HG03565 (cell line): ENCODE results near the gene RBM27.
A peak's percentile ranks its signal among the peaks of the same experiment; 100 is the strongest.
"Not testable (repeated sequence)": the region's sequence is repeated elsewhere in the genome, so short reads cannot be mapped to it uniquely, and the experiment has no call there.

Experiments used
- ATAC-seq: cut with Tn5 transposase; IDR thresholded peaks from one replicate; pipeline ENCODE4 v1.9.1; 2021; ENCODE audit warnings: mild to moderate bottlenecking, moderate library complexity; ENCODE audit not compliant: unreplicated experiment

The RBM27 gene, protein sequence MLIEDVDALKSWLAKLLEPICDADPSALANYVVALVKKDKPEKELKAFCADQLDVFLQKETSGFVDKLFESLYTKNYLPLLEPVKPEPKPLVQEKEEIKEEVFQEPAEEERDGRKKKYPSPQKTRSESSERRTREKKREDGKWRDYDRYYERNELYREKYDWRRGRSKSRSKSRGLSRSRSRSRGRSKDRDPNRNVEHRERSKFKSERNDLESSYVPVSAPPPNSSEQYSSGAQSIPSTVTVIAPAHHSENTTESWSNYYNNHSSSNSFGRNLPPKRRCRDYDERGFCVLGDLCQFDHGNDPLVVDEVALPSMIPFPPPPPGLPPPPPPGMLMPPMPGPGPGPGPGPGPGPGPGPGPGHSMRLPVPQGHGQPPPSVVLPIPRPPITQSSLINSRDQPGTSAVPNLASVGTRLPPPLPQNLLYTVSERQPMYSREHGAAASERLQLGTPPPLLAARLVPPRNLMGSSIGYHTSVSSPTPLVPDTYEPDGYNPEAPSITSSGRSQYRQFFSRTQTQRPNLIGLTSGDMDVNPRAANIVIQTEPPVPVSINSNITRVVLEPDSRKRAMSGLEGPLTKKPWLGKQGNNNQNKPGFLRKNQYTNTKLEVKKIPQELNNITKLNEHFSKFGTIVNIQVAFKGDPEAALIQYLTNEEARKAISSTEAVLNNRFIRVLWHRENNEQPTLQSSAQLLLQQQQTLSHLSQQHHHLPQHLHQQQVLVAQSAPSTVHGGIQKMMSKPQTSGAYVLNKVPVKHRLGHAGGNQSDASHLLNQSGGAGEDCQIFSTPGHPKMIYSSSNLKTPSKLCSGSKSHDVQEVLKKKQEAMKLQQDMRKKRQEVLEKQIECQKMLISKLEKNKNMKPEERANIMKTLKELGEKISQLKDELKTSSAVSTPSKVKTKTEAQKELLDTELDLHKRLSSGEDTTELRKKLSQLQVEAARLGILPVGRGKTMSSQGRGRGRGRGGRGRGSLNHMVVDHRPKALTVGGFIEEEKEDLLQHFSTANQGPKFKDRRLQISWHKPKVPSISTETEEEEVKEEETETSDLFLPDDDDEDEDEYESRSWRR

DNA sequence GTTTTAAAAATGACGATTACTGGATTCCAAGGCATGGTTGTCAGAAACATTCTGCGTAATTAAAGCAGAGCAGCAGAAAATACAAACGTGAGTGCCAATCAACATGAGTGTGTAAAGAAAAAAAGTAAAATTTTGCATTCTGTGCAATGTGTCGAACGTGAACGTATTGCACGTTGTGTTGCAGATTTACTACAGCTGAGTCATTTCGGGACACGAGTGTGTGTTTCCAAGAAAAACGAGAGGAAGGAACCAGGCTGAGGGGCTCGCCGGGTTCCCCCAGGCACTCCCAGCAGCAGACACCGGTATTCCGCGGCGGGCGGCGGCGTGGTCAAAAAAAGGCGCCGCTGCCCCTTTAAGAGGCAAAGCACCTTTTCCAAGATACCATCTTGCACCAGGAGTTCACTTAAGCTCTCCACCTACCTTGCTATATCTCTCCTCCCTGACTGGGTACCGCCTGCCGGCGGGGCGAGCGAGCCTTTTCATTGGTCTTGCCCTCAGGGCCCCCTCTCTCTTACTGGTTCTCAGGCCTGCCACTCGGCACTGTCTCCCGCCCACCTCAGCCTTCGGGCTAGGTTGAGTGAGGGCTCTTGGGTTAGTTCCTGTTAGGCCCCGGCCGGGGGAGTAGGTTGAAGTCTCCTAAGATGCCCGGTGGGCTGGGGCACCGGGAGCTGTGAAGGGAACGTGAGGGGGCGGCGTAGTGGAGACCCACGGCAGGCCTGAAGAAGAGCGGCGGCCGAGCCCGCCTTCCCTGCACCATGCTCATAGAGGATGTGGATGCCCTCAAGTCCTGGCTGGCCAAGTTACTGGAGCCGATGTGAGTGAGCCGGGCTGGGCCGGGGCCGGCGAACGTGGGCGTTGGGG, at the start of gene RBM27:
RBM27 (plus strand) TSS at position 595 of the 861 bp plus-strand sequence; CDS start at position 756, 161 bp downstream.
- ATAC-seq: peak; percentile 100

DNA sequence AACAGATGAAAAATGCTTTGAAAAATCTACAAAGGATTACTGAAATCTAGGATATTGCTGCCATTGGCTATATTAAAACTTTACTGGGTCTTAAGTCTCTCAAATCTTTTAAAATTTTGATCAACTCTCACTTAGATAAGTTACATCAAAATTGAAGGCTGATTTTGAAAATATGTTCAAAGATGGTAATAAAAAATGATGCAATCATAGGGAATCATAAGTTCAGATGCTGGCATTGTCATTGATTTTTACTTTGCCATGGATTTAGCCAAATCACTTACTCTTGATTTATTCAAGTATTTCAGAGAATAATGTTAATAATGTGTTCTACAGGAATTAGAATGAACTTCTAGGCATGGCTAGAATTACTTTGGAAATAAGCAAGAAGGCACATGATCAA, 45.1 kb upstream of the RBM27 start:
- ATAC-seq: no peak

DNA sequence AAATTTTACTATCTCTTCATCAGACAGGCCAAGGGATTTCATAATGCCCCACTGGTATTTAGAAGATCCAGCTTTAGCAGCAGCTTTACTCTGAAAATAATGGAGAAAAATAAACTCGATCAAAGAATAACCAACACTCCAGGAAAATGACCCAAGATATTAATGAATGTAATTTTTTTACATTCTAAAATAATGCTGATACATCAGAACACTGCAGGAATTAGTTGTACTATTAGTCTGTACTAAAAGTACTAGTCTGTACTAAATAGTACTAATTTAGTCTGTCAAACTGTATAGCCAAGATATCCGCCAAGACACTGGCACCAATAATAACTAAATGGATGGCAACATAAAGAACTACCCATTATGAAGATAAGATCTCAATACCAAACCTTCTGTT, 39.0 kb upstream of the RBM27 start:
- ATAC-seq: no peak

DNA sequence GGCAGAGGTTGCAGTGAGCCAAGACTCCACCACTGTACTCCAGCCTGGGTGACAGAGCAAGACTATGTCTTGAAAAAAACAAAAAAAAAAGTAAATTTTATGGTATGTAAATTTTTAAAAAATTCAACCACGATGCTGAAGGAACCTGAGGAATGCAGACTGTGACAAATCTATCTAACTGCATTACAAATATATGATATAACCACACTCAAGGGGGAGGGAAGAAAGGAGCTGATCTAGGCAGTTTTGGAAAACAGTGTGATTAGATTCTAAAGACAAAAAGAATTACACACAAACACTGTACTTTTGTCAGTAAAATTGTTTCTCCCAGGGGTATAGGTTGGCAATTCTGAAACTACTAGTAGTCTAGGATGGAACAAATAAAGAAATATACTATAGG, 37.9 kb upstream of the RBM27 start:
- no peak for ATAC-seq

DNA sequence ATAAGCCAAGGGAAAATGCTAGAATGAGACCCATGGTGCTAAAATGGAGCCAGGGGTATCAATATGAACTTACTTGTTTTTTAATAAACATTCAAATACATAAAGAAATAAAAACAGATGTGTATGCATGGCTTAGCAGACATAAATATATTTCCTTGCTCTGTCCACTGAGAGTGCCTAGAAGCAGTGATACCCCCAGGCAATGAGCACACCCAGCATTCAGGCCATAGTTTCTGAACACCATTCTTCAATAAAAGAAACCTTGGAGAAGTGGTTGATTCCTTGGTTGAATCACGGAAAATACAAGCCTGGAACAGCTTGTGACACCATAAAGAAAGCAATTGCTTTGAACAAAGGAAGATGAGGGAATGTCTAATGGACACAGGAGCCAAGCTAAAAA, 37.5 kb upstream of the RBM27 start:
- no peak for ATAC-seq

DNA sequence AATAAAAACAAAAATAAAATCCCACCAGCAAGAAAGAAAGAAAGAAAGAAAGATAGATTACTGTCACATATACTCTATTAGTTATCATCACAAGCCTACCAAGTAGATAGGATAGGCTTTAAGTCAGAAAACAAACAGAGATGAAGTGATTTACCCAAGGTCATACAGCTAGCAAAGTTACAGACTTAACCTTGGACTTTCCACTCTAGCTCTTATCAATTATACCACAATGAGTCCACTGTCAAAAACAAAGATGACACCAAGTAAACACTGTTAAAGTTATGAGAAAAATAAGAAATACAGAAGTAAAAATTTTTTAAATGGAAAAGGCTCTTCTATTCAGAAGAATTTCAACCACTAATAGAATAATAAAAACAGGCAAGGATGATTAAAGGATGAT, 34.3 kb upstream of the RBM27 start:
- no peak for ATAC-seq

DNA sequence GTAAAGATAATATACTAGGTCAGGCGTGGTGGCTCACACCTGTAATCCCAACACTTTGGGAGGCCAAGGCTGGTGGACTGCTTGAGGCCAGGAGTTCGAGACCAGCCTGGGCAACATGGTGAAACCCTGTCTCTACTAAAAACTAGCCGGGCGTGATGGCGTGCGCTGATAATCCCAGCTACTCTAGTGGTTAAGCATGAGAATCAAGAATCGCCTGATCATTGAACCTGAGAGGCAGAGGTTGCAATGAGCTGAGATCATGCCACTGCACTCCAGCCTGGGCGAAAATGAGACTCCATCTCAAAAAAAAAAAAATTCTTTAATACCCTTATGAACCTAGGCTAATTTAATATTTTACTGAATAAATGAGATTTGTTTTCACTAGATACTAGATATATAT, 30.4 kb upstream of the RBM27 start:
- ATAC-seq: peak; percentile 65

DNA sequence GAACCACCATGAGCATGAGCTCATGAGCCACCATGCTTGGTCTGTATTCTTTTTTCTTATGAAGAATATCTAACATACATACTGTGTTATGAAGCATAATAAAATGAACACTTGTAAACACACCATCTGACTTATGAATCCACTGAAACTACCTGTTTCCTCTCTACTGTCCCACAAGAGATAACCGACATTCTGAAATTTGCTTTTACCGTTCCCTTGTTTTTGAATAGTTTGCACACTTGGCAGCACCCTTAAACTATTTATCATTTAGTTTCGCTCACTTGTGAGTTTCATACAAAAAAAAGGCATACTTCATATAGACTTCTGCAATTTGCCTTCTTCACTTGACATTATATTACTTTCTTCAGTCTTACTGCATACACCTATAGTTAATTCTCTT, 29.8 kb upstream of the RBM27 start:
- ATAC-seq: peak; percentile 95

DNA sequence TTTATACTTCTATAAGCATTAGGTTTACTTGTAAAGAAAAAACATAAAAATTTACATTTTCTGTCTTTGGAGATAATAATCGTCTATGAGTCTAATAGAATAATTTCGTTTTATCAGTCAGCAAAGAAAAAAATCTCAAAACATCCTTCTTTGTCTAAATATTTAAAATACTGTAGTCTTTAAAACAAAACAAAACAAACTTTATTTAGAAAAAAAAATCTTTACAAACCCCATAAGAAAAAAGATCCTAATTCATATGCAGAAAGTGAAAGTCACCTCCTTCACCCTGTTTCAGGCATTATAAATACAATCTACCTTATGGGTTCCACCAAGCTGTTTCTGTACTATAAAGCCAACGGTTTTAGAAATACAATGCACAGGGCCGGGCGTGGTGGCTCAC, 26.6 kb upstream of the RBM27 start:
- no peak for ATAC-seq

DNA sequence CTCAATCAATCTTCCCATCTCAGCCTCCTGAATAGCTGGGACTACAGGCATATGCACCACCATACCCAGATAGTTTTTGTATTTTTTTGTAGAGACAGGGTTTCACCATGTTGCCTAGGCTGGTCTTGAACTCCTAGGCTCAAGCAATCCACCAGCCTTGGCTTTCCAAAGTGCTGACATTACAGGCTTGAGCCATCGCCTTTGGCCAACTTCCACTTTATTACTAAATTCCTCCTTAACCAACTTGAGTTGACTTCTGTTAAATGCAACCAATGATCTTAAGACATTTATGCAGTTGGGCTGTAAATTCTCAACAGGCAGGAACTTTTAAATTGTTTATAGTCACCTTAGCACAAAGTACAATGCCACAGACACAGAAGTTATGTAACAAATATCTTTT, 23.7 kb upstream of the RBM27 start:
- ATAC-seq: no peak

DNA sequence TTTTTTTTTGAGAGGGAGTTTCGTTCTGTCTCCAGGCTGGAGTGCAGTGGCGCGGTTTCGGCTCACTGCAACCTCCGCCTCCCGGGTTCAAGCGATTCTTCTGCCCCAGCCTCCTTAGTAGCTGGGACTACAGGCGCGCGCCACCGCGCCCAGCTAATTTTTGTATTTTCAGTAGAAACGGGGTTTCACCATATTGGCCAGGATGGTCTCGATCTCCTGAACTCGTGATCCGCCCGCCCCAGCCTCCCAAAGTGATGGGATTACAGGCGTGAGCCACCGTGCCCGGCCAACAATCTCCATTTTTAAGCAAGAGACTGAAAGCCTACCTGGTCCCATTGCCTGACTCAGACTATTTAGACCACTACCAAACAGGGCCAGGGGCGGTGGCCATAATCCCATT, 20.0 kb upstream of the RBM27 start:
- ATAC-seq: not testable (repeated sequence)

DNA sequence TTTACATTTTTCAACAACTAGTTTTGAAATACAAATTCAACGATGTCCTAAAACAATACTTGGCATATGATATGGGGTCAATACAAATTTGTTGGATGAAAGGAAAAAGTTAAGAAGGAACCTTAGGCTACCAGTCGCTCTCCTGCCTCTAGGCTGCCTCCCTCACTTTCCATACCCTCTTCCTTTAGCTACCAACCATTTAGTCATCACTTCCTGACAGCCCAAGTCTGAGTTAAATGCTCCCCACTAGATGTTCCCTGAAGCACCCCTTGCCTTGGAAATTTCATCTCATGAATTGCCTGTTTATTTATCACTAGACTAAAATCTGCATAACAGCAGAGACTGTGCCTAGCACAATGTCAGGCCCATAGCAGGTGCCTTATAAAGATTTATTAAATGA, 18.2 kb upstream of the RBM27 start:
- no peak for ATAC-seq

DNA sequence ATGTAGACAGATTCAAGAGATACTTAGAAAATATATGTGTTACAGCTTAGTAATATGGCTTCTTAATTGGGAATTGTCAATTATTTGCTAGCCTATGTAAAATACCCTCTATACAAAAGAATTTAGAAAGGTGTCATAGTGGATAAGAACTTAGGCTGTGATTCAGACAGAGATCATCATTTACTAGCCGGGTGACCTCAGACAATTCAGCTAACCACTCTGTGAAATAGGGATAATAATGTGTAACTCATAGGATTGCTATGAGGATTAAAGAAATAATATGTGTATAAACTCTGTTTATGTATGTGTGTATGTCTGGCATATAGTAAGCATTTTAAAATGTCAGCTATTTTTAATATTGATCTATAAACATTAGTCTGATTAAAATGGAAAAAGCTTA, 15.0 kb upstream of the RBM27 start:
- ATAC-seq: no peak

DNA sequence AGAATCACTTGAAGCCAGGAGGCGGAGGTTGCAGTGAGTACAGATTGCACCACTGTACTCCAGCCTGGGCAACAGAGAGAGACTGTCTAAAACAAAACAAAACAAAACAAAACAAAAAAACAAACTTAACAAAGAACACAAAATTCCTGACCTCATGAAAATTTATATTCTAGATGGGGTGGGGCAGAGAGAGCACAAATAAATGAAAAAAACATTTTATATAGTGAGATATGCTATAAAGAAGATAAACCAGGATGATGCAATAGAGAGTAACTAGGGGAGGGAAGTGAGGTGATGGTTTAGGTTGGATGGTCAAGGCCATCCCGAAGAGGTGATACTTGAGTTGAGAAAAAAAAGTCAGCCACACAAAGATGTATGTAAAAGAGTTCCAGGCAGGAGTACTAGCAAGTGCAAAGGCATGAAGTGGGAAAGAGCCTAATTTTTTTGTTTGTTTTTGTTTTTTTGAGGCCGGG, 10.8 kb upstream of the RBM27 start:
- no peak for ATAC-seq

DNA sequence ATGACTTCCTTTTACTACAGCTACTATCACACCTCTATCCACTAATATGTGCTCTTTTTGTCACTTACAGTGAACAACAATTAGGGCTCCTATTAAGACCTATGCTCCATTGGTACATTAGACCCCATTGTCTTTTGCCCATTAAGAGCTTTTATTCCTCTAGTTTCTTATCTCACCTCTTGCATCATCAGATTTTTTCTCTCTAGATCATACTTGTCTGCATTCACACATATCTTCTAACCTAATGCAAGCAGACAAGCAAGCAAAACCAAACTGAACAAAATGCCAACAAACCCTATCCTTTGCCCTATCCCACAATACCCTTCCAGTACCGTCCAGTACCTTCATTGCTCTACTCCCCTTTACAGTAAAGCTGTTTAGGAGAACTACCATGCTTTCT, 10.1 kb upstream of the RBM27 start:
- no peak for ATAC-seq

DNA sequence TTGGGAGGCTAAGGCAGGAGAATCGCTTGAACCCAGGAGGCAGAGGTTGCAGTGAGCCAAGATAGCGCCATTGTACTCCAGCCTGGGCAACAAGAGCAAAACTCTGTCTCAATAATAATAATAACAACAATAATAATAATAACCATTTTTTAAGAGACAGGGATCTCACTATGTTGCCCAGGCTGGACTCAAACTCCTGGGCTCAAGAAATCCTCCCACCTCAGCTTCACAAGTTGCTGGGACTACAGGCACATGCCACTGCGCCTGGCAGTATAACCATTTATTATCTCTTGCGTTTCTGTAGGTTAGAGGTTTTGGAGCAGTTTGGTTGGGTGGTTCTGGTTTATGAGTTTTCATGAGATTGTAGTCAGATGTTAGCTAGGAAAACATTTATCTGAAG, 8.4 kb upstream of the RBM27 start:
- ATAC-seq: not testable (repeated sequence)

DNA sequence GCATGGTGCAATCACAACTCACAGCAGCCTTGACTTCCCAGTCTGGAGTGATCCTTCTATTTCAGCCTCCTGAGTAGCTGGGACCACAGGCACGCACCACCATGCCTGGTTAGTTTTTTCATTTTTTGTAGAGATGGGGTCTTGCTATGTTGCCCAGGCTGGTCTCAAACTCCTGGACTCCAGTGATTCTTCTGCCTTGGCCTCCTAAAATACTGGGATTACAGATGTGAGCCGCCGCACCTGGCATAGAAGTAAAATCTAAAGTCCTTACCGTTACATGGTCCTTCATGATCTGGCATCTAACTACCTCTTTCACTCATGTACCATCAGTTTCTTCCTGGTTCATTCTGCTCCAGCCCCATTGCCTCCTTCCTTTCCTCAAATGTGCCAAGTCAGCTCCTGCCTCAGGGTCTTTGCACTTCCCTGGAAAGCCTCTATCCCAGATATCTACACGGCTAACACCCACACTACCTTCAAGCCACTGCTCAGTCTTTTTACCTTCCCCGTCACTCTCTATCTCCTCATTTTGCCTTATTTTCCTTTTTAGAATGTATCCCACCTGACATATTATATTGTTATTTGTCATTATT, 6.9 kb upstream of the RBM27 start:
- ATAC-seq: no peak

DNA sequence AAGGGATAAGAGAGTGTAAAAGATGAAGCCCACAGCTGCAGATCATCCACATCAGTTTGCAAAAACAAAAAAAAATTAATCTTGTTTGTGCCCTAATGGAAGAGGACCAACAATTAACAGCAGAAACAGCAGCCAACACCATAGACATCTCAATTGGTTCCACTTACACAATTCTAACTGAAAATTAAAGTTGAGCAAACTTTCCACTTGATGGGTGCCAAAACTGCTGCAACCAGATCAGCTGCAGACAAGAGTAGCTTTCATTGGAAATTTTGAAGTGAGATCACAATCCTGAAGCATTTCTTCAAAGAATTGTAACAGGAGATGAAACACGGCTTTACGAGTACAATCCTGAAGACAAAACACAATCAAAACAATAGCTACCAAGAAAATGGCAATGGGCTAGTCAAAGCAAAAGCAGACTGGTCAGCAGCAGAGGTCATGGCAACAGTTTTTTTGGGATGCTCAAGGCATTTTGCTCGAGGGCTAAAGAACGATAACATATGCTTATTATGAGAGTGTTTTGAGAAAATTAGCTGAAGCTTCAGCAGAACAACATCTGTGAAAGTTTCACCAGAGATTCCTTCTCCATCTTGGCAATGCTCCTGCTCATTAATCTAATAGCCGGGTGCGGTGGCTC, 4.1 kb upstream of the RBM27 start:
- ATAC-seq: no peak

DNA sequence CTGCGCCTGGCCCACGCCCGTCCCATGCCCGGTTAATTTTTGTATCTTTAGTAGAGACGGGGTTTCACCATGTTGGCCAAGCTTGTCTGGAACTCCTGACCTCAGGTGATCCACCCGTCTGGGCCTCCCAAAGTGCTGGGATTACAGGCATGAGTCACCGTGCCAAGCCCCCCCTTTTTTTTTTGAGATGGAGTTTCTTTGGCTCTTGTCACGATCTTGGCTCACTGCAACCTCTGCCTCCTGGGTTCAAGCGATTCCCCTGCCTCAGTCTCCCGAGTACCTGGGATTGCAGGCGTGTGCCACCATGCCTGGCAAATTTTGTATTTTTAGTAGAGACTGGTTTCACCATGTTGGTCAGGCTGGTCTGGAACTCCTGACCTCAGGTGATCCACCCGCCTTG, 1.6 kb upstream of the RBM27 start:
- ATAC-seq: not testable (repeated sequence)

DNA sequence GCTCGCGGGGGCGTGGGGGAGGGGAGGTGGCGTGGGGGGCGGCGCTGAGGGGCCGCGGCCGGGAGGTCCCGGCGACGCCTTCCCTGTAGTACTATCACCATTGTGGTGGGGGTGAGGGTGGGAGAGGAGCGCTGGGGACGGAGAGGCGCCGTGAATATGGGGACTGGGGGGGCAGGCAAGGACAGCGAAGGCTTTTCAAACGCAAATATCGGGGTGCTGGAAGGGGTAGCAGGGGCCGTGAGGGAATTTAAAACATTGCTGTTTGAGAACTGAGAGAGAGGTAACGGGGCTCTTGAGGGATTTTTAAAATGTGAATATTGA, 427 bp downstream of the RBM27 start:
- ATAC-seq: no peak
